A549 (cell line): ENCODE results near the gene MEI4. TPM values are rescaled to one million over a fixed set of nuclear protein-coding genes. Genes with fewer than 3 reads are reported as not detected.

Source experiments
- ATAC-seq, 2 experiments: fragments of 200-7000 bp in 1 of 2; fragments of >200 bp in 1 of 2; cut with Nextera tagmentation in 1 of 2; cut with Tn5 transposase in 1 of 2; 3 replicates each; pipeline versions ENCODE4 v1.8.0 to v1.9.1; 2018 to 2020; ENCODE audit warnings: mild to moderate bottlenecking in 1 of 2, moderate library complexity in 1 of 2
- CTCF ChIA-PET: fragments of 300-600 bp; sonication (Branson Sonifier 250); formaldehyde crosslinking; extraction: SDS; loops from one replicate; lab custom pipeline; 2021; ENCODE audit warnings: antibody characterized with exemption, inconsistent platforms; lab: Yijun Ruan, JAX
- POLR2A ChIA-PET: fragments of 350-600 bp; formaldehyde crosslinking; extraction: SDS; loops from one replicate; lab custom pipeline; 2021; ENCODE audit warnings: antibody characterized with exemption, inconsistent platforms; lab: Yijun Ruan, JAX
- DNase-seq, 2 experiments: peaks; one replicate each; pipeline versions ENCODE4 v3.0.0 to v3.0.0-alpha.2; 2011 to 2016; ENCODE audit warnings: low read depth in 1 of 2, low spot score in 1 of 2
- FAIRE-seq: peaks from 2 replicates; lab custom pipeline; 2011; peaks lifted over from hg19 to GRCh38; lab: Jason Lieb, UNC
- H3K27ac ChIP-seq, 2 experiments: fragments of >200 bp; sonication (Bioruptor Twin); formaldehyde crosslinking; 3 replicates each; pipeline ENCODE4 v1.5.1; 2016 to 2017
- H3K4me1 ChIP-seq: fragments of >200 bp; sonication (Bioruptor Twin); formaldehyde crosslinking; 3 replicates; pipeline ENCODE4 v1.6.1; 2016
- H3K4me2 ChIP-seq: fragments of >200 bp; sonication (Bioruptor Twin); formaldehyde crosslinking; 3 replicates; pipeline ENCODE4 v1.6.1; 2016
- H3K4me3 ChIP-seq: fragments of >200 bp; sonication (Bioruptor Twin); formaldehyde crosslinking; 3 replicates; pipeline ENCODE4 v1.5.1; 2016
- H3K9me3 ChIP-seq: fragments of >200 bp; sonication (Bioruptor Twin); formaldehyde crosslinking; 3 replicates; pipeline ENCODE4 v1.6.1; 2016
- EHF ChIP-seq: fragments of 250-450 bp; sonication (Bioruptor Pico); IDR thresholded peaks from 2 replicates; pipeline ENCODE4 v1.5.0; 2020; ENCODE audit warnings: mild to moderate bottlenecking
- EHMT2 ChIP-seq: fragments of 200-600 bp; sonication (generic); IDR thresholded peaks from 2 replicates; pipeline ENCODE4 v1.6.1; 2016; ENCODE audit warnings: antibody characterized with exemption, low read depth, mild to moderate bottlenecking, moderate library complexity
- FOXS1 ChIP-seq: fragments of 250-450 bp; sonication (Bioruptor Pico); IDR thresholded peaks from 2 replicates; pipeline ENCODE4 v1.5.0; 2020; ENCODE audit warnings: mild to moderate bottlenecking, moderate library complexity
- GATA3 ChIP-seq: IDR thresholded peaks from 2 replicates; pipeline ENCODE4 v1.6.1; 2012; ENCODE audit warnings: borderline replicate concordance
- HEYL ChIP-seq: fragments of 250-450 bp; sonication (Bioruptor Pico); IDR thresholded peaks from 2 replicates; pipeline ENCODE4 v1.8.0; 2021; ENCODE audit warnings: mild to moderate bottlenecking, moderate library complexity
- HOXA7 ChIP-seq: fragments of 250-450 bp; sonication (Bioruptor Pico); IDR thresholded peaks from 2 replicates; pipeline ENCODE4 v1.5.0; 2020; ENCODE audit warnings: mild to moderate bottlenecking, moderate library complexity
- HOXB13 ChIP-seq: fragments of 250-450 bp; sonication (Bioruptor Pico); IDR thresholded peaks from 2 replicates; pipeline ENCODE4 v1.5.0; 2020; ENCODE audit warnings: low read depth, mild to moderate bottlenecking, moderate library complexity
- HOXB5 ChIP-seq: fragments of 250-450 bp; sonication (Bioruptor Pico); IDR thresholded peaks from 2 replicates; pipeline ENCODE4 v1.5.0; 2020; ENCODE audit warnings: mild to moderate bottlenecking, moderate library complexity
- KDM1A ChIP-seq: fragments of 200-600 bp; sonication (generic); IDR thresholded peaks from 2 replicates; pipeline ENCODE4 v1.6.1; 2016; ENCODE audit warnings: low read depth, mild to moderate bottlenecking
- KDM5A ChIP-seq: fragments of 200-600 bp; sonication (generic); IDR thresholded peaks from 2 replicates; pipeline ENCODE4 v1.6.1; 2016; ENCODE audit warnings: antibody characterized with exemption, mild to moderate bottlenecking
- PHF8 ChIP-seq: fragments of 200-600 bp; sonication (generic); IDR thresholded peaks from 2 replicates; pipeline ENCODE4 v1.6.1; 2016; ENCODE audit warnings: low read depth, mild to moderate bottlenecking, antibody characterized with exemption, moderate library complexity, borderline replicate concordance
- POLR2A ChIP-seq: IDR thresholded peaks from 2 replicates; pipeline ENCODE4 v1.6.1; 2012; ENCODE audit warnings: mild to moderate bottlenecking, low read length
- RCOR1 ChIP-seq: fragments of 150-350 bp; IDR thresholded peaks from 2 replicates; pipeline ENCODE4 v1.6.1; 2014; ENCODE audit warnings: antibody characterized with exemption, low read length, low read depth
- ZC3H11A ChIP-seq: fragments of 450-650 bp; IDR thresholded peaks from 2 replicates; pipeline ENCODE4 v1.6.1; 2014; ENCODE audit warnings: antibody characterized with exemption, mild to moderate bottlenecking
- whole genome bisulfite sequencing: methylation state at CpG from one replicate; pipeline ENCODE4 v1.1.6; 2017; ENCODE audit errors: missing lambda C conversion rate; 5-methylcytosine and 5-hydroxymethylcytosine counted together
- polyA plus RNA-seq, 4 experiments: library from polyadenylated mRNA; depleted of rRNA in 3 of 4; stranded (reverse); fragments of >200 nt; fragmentation: RNase III in 1 of 4; extraction: RNeasy Plus Mini Kit Qiagen cat#74134 plus additional on column Dnase treatment in 1 of 4; gene quantifications; 2 replicates in 3 of 4; 3 replicates in 1 of 4; pipeline ENCODE4 v1.2.3, GENCODE V29; 2011 to 2017
- TF ChIP-seq, protein P1 (sequence below): fragments of 150-350 bp; IDR thresholded peaks from 2 replicates; pipeline ENCODE4 v1.6.1; 2014; ENCODE audit warnings: low read depth, mild to moderate bottlenecking, low read length
- TF ChIP-seq, protein P2 (sequence below): fragments of 200-600 bp; sonication (generic); IDR thresholded peaks from 2 replicates; pipeline ENCODE4 v1.6.1; 2016; ENCODE audit warnings: antibody characterized with exemption, mild to moderate bottlenecking, moderate library complexity
- TF ChIP-seq, protein P3 (sequence below): IDR thresholded peaks from 2 replicates; pipeline ENCODE4 v1.6.1; 2012
- TF ChIP-seq, protein P4 (sequence below): IDR thresholded peaks from 2 replicates; pipeline ENCODE4 v1.6.1; 2012; ENCODE audit warnings: low read depth, borderline replicate concordance
- TF ChIP-seq, protein P5 (sequence below): fragments of >200 bp; sonication (Bioruptor Twin); formaldehyde crosslinking; IDR thresholded peaks from 3 replicates; pipeline ENCODE4 v1.5.1; 2016
- TF ChIP-seq, protein P6 (sequence below): fragments of 250-450 bp; sonication (Bioruptor Pico); IDR thresholded peaks from 2 replicates; pipeline ENCODE4 v1.5.0; 2021; ENCODE audit warnings: mild to moderate bottlenecking, moderate library complexity, borderline replicate concordance

Gene MEI4
- polyA plus RNA-seq, 2 of the 4 experiments (the other 2 are of a cell fraction) = not detected

DNA sequence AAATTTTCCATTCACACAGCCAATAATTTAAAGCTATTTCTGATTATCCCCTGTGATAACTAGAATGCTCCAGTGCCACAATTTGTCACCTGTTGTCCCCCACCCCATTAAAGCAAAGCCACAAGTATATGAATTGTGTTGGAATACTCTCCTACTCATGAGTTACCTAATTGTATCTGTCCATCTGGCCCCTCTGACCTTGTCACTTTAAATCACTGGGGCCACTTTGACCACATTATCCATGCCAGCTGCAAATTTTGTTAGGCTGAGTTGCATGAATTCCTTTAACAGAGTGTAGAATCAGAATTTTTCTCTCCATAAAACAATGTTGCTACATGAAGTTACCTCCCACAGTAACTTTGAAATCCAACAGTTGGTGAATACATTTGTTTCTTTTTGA, 204.6 kb downstream of the MEI4 start (continued):
- no peak for TF ChIP-seq PHF8
- no peak for TF ChIP-seq HOXB13

DNA sequence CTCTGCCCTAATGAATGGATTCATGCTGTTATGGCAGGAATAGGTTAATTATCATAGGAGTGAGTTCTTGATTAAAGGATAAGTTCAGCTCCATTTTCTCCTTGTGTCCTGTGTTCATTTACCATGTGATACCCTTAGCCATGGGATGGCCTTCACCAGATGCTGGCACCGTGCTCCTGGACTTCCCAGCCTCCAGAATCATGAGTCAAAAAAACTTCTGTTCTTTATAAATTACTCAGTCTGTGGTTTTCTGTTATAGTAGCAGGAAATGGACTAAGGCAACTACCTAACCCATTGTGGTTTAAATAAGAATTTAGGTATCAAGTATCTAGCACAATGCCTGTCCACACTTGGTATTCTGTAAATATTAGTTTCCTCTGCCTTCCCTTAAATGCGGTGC, 223.5 kb downstream of the MEI4 start:
- TF ChIP-seq HOXA7 (CRISPR knock-in tag) = no peak
- no peak for TF ChIP-seq EHMT2
- TF ChIP-seq, protein P1, sequence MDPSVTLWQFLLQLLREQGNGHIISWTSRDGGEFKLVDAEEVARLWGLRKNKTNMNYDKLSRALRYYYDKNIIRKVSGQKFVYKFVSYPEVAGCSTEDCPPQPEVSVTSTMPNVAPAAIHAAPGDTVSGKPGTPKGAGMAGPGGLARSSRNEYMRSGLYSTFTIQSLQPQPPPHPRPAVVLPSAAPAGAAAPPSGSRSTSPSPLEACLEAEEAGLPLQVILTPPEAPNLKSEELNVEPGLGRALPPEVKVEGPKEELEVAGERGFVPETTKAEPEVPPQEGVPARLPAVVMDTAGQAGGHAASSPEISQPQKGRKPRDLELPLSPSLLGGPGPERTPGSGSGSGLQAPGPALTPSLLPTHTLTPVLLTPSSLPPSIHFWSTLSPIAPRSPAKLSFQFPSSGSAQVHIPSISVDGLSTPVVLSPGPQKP = no peak
- TF ChIP-seq HEYL (CRISPR knock-in tag) = no peak
- TF ChIP-seq, protein P2, sequence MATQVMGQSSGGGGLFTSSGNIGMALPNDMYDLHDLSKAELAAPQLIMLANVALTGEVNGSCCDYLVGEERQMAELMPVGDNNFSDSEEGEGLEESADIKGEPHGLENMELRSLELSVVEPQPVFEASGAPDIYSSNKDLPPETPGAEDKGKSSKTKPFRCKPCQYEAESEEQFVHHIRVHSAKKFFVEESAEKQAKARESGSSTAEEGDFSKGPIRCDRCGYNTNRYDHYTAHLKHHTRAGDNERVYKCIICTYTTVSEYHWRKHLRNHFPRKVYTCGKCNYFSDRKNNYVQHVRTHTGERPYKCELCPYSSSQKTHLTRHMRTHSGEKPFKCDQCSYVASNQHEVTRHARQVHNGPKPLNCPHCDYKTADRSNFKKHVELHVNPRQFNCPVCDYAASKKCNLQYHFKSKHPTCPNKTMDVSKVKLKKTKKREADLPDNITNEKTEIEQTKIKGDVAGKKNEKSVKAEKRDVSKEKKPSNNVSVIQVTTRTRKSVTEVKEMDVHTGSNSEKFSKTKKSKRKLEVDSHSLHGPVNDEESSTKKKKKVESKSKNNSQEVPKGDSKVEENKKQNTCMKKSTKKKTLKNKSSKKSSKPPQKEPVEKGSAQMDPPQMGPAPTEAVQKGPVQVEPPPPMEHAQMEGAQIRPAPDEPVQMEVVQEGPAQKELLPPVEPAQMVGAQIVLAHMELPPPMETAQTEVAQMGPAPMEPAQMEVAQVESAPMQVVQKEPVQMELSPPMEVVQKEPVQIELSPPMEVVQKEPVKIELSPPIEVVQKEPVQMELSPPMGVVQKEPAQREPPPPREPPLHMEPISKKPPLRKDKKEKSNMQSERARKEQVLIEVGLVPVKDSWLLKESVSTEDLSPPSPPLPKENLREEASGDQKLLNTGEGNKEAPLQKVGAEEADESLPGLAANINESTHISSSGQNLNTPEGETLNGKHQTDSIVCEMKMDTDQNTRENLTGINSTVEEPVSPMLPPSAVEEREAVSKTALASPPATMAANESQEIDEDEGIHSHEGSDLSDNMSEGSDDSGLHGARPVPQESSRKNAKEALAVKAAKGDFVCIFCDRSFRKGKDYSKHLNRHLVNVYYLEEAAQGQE = no peak
- TF ChIP-seq, protein P3, sequence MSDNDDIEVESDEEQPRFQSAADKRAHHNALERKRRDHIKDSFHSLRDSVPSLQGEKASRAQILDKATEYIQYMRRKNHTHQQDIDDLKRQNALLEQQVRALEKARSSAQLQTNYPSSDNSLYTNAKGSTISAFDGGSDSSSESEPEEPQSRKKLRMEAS = no peak
- TF ChIP-seq HOXB5 (CRISPR knock-in tag) = no peak
- TF ChIP-seq KDM5A = no peak
- TF ChIP-seq ZC3H11A = no peak
- no peak for TF ChIP-seq GATA3
- TF ChIP-seq FOXS1 (CRISPR knock-in tag) = no peak
- no peak for TF ChIP-seq KDM1A
- TF ChIP-seq POLR2A = no peak
- TF ChIP-seq, protein P4, sequence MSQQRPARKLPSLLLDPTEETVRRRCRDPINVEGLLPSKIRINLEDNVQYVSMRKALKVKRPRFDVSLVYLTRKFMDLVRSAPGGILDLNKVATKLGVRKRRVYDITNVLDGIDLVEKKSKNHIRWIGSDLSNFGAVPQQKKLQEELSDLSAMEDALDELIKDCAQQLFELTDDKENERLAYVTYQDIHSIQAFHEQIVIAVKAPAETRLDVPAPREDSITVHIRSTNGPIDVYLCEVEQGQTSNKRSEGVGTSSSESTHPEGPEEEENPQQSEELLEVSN = no peak
- TF ChIP-seq RCOR1 = no peak
- TF ChIP-seq, protein P5, sequence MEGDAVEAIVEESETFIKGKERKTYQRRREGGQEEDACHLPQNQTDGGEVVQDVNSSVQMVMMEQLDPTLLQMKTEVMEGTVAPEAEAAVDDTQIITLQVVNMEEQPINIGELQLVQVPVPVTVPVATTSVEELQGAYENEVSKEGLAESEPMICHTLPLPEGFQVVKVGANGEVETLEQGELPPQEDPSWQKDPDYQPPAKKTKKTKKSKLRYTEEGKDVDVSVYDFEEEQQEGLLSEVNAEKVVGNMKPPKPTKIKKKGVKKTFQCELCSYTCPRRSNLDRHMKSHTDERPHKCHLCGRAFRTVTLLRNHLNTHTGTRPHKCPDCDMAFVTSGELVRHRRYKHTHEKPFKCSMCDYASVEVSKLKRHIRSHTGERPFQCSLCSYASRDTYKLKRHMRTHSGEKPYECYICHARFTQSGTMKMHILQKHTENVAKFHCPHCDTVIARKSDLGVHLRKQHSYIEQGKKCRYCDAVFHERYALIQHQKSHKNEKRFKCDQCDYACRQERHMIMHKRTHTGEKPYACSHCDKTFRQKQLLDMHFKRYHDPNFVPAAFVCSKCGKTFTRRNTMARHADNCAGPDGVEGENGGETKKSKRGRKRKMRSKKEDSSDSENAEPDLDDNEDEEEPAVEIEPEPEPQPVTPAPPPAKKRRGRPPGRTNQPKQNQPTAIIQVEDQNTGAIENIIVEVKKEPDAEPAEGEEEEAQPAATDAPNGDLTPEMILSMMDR = no peak
- TF ChIP-seq, protein P6, sequence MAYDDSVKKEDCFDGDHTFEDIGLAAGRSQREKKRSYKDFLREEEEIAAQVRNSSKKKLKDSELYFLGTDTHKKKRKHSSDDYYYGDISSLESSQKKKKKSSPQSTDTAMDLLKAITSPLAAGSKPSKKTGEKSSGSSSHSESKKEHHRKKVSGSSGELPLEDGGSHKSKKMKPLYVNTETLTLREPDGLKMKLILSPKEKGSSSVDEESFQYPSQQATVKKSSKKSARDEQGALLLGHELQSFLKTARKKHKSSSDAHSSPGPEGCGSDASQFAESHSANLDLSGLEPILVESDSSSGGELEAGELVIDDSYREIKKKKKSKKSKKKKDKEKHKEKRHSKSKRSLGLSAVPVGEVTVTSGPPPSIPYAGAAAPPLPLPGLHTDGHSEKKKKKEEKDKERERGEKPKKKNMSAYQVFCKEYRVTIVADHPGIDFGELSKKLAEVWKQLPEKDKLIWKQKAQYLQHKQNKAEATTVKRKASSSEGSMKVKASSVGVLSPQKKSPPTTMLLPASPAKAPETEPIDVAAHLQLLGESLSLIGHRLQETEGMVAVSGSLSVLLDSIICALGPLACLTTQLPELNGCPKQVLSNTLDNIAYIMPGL (CRISPR knock-in tag) = no peak
- TF ChIP-seq EHF = no peak
- TF ChIP-seq, all 56 proteins: peak for 0
- Histone ChIP-seq H3K9me3 (no peaks in the 10 kb centered on the region), H3K4me1 (no peaks in the 10 kb centered on the region), H3K27ac (no peak overlapping the region), H3K4me2 (no peak overlapping the region), H3K4me3 (no peak overlapping the region)
- DNase-seq = no peak
- FAIRE-seq = no peak
- no peak for ATAC-seq
- ChIA-PET CTCF (no interaction called here), POLR2A (no interaction called here)
- 20% methylated on average over 2 of the region's 2 CpGs for WGBS
